Natural killer cell (primary cell): ENCODE measurements around the gene GPR137B. TPM values are rescaled to one million over a fixed set of nuclear protein-coding genes. Genes with fewer than 3 reads are reported as not detected.

Experiments used
- ATAC-seq, 3 donors: fragments of 150-1000 bp in 2 of 3; fragments of 200-7000 bp in 1 of 3; cut with Tn5 transposase; 1 replicate in 1 of 3; 2 replicates in 2 of 3; pipeline ENCODE4 v1.10.0; 2021; ENCODE audit warnings: mild to moderate bottlenecking in 2 of 3, moderate library complexity in 2 of 3
- DNase-seq, 2 donors: peaks; one replicate each; pipeline versions ENCODE4 v3.0.0 to v3.0.0-alpha.2; 2013 to 2021; ENCODE audit warnings: mixed read lengths in 1 of 2
- H3K27ac ChIP-seq: one replicate; pipeline ENCODE4 v1.5.1; 2013; ENCODE audit warnings: mild to moderate bottlenecking, low read length
- H3K27me3 ChIP-seq: one replicate; pipeline ENCODE4 v1.6.1; 2013; ENCODE audit warnings: low read length; ENCODE audit not compliant: control insufficient read depth, insufficient read depth
- H3K36me3 ChIP-seq: one replicate; pipeline ENCODE4 v1.6.1; 2013; ENCODE audit warnings: low read length; ENCODE audit not compliant: control insufficient read depth, insufficient read depth
- H3K4me1 ChIP-seq: one replicate; pipeline ENCODE4 v1.6.1; 2013; ENCODE audit warnings: low read length; ENCODE audit not compliant: control insufficient read depth, insufficient read depth
- H3K4me3 ChIP-seq: one replicate; pipeline ENCODE4 v1.5.1; 2013; ENCODE audit warnings: low read length
- H3K9me3 ChIP-seq: one replicate; pipeline ENCODE4 v1.6.1; 2013; ENCODE audit warnings: low read length; ENCODE audit not compliant: control insufficient read depth, insufficient read depth
- H3K27ac Mint-ChIP-seq, 2 donors: one replicate each; pipeline ENCODE4 v1.8.0; 2022; ENCODE audit warnings: mild to moderate bottlenecking in 2 of 2, mixed read lengths in 2 of 2, moderate library complexity in 1 of 2
- H3K27me3 Mint-ChIP-seq, 2 donors: one replicate each; pipeline ENCODE4 v1.8.0; 2022; ENCODE audit warnings: low read depth in 2 of 2, mixed read lengths in 2 of 2
- H3K36me3 Mint-ChIP-seq: one replicate; pipeline ENCODE4 v1.8.0; 2022; ENCODE audit warnings: mixed read lengths
- H3K4me1 Mint-ChIP-seq, 2 donors: one replicate each; pipeline ENCODE4 v1.8.0; 2022; ENCODE audit warnings: mixed read lengths in 2 of 2
- H3K4me3 Mint-ChIP-seq: one replicate; pipeline ENCODE4 v1.8.0; 2022; ENCODE audit warnings: mild to moderate bottlenecking, moderate library complexity, mixed read lengths
- H3K9me3 Mint-ChIP-seq, 2 donors: one replicate each; pipeline ENCODE4 v1.8.0; 2022; ENCODE audit warnings: mixed read lengths in 2 of 2
- CTCF ChIP-seq: fragments of 200-600 bp; IDR thresholded peaks from one replicate; pipeline ENCODE4 v1.8.0; 2022; ENCODE audit warnings: antibody characterized with exemption
- WGBS: methylation state at CpG from one replicate; pipeline ENCODE4 v1.1.7; 2013; ENCODE audit warnings: missing lambda C conversion rate; ENCODE audit not compliant: insufficient coverage; 5-methylcytosine and 5-hydroxymethylcytosine counted together
- intact Hi-C: fragments of 100-400 bp; cut with micrococcal nuclease; formaldehyde crosslinking; loops from one replicate; pipeline ENCODE4 v1.14.2; 2022
- total RNA-seq, 4 donors: library from RNA; stranded (reverse); fragments of 120-200 nt in 1 of 4; gene quantifications; one replicate each; pipeline versions ENCODE4 v1.2.3 to v1.2.4, GENCODE V29; 2013 to 2022

GPR137B gene
- total RNA-seq, 3 donors from 2014 or later (not counting 1 experiment from before 2014, with no cell fraction given), result 13.3 to 13.8 (median 13.5) TPM

DNA sequence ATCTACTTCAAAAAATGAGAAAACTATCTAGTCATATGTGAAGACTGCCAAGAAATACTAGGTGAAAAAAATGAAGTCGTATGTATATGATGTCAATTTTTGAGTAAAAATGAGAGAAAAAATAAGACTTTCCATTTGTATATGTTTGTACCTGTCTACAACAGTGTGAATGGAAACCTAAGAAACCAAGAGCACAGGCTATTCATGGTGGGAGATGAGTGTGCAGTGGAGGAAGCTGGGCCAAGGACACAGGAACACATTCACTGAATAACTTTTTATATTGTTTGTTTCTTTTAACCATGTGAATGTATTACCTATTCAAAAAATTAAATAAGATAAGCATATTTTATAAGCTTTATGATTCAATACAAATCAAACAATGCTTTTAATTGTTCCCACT, 72.4 kb downstream of the GPR137B start:
- Mint-ChIP-seq H3K4me3 (no peak overlapping the region), H3K9me3 (no peaks in the 10 kb centered on the region), H3K36me3 (peaks cover 10% of the 10 kb centered on the region), H3K27ac (no peak overlapping the region), H3K27me3 (no peaks in the 10 kb centered on the region), H3K4me1 (no peaks in the 10 kb centered on the region)
- H3K4me1 ChIP-seq, result no peaks in the 10 kb centered on the region
- no peak for ATAC-seq
- no peak overlapping the region for H3K4me3 ChIP-seq
- intact Hi-C loops, result no loop called here
- WGBS, result 57% methylated on average over 1 of the region's 1 CpG
- no peaks in the 10 kb centered on the region for H3K9me3 ChIP-seq
- no peak for TF ChIP-seq CTCF
- no peak overlapping the region for H3K27ac ChIP-seq
- no peaks in the 10 kb centered on the region for H3K27me3 ChIP-seq
- H3K36me3 ChIP-seq, result peaks cover 18% of the 10 kb centered on the region
- DNase-seq, result no peak

DNA sequence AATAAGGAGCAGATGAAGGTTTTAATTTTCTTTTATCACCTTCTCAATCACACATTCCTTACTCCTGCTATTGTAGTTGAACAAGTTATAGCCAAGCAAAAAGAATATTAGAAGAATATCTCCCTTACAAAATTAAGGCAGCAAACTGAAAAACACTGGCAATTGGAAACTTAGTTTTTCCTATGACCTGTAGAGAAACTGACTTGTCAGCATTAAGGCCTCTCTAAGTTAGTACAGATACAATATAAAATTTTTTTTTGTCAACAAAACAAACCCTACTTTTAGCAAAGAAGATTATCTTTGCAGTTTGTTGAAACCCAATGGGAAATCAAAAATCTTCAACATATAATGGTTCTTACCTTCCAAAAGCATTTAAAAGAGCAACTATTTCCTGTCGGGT, 78.1 kb downstream of the GPR137B start:
- peaks cover 15% of the 10 kb centered on the region for H3K36me3 ChIP-seq
- intact Hi-C loops, result no loop called here
- DNase-seq, result no peak

DNA sequence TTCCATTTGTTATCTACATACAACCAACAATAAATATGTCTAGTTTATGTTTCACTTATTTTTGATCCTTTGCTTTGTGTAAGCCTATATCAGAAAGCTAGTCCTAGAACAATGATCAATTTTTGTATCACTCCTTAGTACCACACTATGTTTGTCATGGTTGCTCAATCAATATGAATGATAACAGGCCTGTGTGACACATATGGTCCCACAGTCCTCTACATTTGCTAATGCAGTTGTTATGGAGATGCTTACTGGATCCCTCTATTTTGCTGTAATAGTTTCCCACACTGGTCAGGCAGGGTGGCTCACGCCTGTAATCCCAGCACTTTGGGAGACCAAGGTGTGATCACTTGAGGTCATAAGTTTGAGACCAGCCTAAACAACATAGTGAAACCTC, 80.3 kb downstream of the GPR137B start:
- no peak overlapping the region for H3K4me3 Mint-ChIP-seq
- intact Hi-C loops, result no loop called here
- ATAC-seq (no peak), DNase-seq (no peak)
- 100% methylated on average over 1 of the region's 1 CpG for WGBS
- peaks cover 6% of the 10 kb centered on the region for H3K36me3 Mint-ChIP-seq
- H3K4me3 ChIP-seq, result no peak overlapping the region
- H3K4me1 ChIP-seq, result no peaks in the 10 kb centered on the region
- no peak overlapping the region for H3K27ac ChIP-seq
- H3K36me3 ChIP-seq, result peaks cover 20% of the 10 kb centered on the region
- H3K4me1 Mint-ChIP-seq, result no peaks in the 10 kb centered on the region
- H3K27ac Mint-ChIP-seq, result no peak overlapping the region
- H3K9me3 ChIP-seq, result no peaks in the 10 kb centered on the region
- H3K9me3 Mint-ChIP-seq, result no peaks in the 10 kb centered on the region
- H3K27me3 ChIP-seq, result no peaks in the 10 kb centered on the region
- TF ChIP-seq CTCF, result no peak
- no peaks in the 10 kb centered on the region for H3K27me3 Mint-ChIP-seq

More for the DNA sequence above, 78.1 kb downstream of the GPR137B start:
- Mint-ChIP-seq H3K9me3 (no peaks in the 10 kb centered on the region), H3K4me3 (no peak overlapping the region), H3K4me1 (no peaks in the 10 kb centered on the region), H3K36me3 (peaks cover 13% of the 10 kb centered on the region), H3K27me3 (no peaks in the 10 kb centered on the region), H3K27ac (peak overlapping the region in 1 of 2 donors; percentile 24)
- no peak for TF ChIP-seq CTCF
- no peaks in the 10 kb centered on the region for H3K4me1 ChIP-seq
- no peaks in the 10 kb centered on the region for H3K27me3 ChIP-seq
- H3K27ac ChIP-seq, result no peak overlapping the region
- no peaks in the 10 kb centered on the region for H3K9me3 ChIP-seq
- no peak for ATAC-seq
- no CpG with 5 or more reads among the region's 1 CpG for WGBS
- H3K4me3 ChIP-seq, result no peak overlapping the region

DNA sequence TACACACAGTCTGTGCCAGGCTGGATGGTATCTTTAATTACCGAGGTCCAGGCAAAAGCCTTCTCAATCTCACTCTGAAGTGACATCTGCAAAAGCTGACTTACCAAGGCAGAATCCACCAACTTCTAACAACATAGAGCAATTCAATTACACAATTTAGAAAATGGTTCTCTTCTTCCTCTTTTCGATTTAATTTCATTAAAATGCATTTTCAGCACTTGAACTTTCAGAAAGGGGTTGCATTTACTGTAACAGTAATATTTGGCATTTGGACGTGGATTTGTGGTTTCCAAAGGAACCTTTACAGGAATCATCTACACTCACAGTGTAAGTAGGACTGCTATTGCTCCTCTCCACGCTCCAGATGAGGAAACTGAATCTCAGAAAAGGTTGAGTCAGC, 86.1 kb downstream of the GPR137B start:
- Histone ChIP-seq H3K9me3 (no peaks in the 10 kb centered on the region), H3K36me3 (peaks cover 13% of the 10 kb centered on the region), H3K4me1 (no peaks in the 10 kb centered on the region), H3K27ac (no peak overlapping the region), H3K27me3 (no peaks in the 10 kb centered on the region), H3K4me3 (no peak overlapping the region)
- H3K4me3 Mint-ChIP-seq, result no peak overlapping the region
- ATAC-seq, result no peak
- 96% methylated on average over 4 of the region's 4 CpGs for WGBS
- no peak for DNase-seq
- peaks cover 3% of the 10 kb centered on the region for H3K36me3 Mint-ChIP-seq
- intact Hi-C loops, result no loop called here
- no peaks in the 10 kb centered on the region for H3K4me1 Mint-ChIP-seq
- no peaks in the 10 kb centered on the region for H3K9me3 Mint-ChIP-seq
- no peak overlapping the region for H3K27ac Mint-ChIP-seq
- no peak for TF ChIP-seq CTCF
- no peaks in the 10 kb centered on the region for H3K27me3 Mint-ChIP-seq
